ENCODE results near the gene PCLAF.

GRCh38 chr15:64344651-64345294 is 36.5 kb downstream of the PCLAF start:
- no peak for TF ChIP-seq CTCF (IDR thresholded peaks at IDR 0.05 in 2 of 3, conservative IDR thresholded peaks at IDR 0.05 in 1 of 3; ENCODE audit: borderline replicate concordance in 1 of 3, insufficient read depth in 1 of 3, low read depth in 2 of 3, low read length in 2 of 3)
- no peak for TF ChIP-seq SIN3A (IDR thresholded peaks at IDR 0.05; ENCODE audit: low read depth)
- TF ChIP-seq YY1 (IDR thresholded peaks at IDR 0.05; ENCODE audit: extremely low read depth, insufficient replicate concordance, low read depth, low read length): no peak
- TF ChIP-seq POLR2AphosphoS5 (IDR thresholded peaks at IDR 0.05; ENCODE audit: low read depth, low read length): no peak
- TF ChIP-seq CBX3 (IDR thresholded peaks at IDR 0.05; ENCODE audit: low read depth): no peak
- TF ChIP-seq REST (IDR thresholded peaks at IDR 0.05; ENCODE audit: low read depth): no peak
- no peak for TF ChIP-seq EZH2 (IDR thresholded peaks at IDR 0.05)
- TF ChIP-seq SP1 (IDR thresholded peaks at IDR 0.05; ENCODE audit: low read depth): no peak
- no peak for TF ChIP-seq MAX (IDR thresholded peaks at IDR 0.05)
- TF ChIP-seq POLR2A (IDR thresholded peaks at IDR 0.05; ENCODE audit: borderline replicate concordance, extremely low read depth, insufficient read depth, insufficient read length): no peak
- no peak for TF ChIP-seq RAD21 (IDR thresholded peaks at IDR 0.05; ENCODE audit: low read depth)
- TF ChIP-seq ATF3 (IDR thresholded peaks at IDR 0.05): no peak
- no peak for TF ChIP-seq EZH2phosphoT487 (IDR thresholded peaks at IDR 0.05; ENCODE audit: borderline replicate concordance)
- TF ChIP-seq ZNF274 (IDR thresholded peaks at IDR 0.05; ENCODE audit: low read depth, low read length): no peak
